VCaP (cell line): ENCODE measurements around the gene SRRM4.
A peak's percentile ranks its signal among the peaks of the same experiment; 100 is the strongest.

Experiments used
- H3K27ac ChIP-seq: fragments of 450-650 bp; 2 replicates; pipeline ENCODE4 v1.5.1; 2017
- CTCF ChIP-seq: fragments of 450-650 bp; conservative IDR thresholded peaks from 2 replicates; pipeline ENCODE4 v1.5.1; 2017; ENCODE audit warnings: mild to moderate bottlenecking, moderate library complexity

Gene SRRM4

GRCh38 chr12:119158402-119158801 is 177.1 kb downstream of the SRRM4 start:
- no peak for TF ChIP-seq CTCF
- no peak overlapping the region for H3K27ac ChIP-seq

DNA sequence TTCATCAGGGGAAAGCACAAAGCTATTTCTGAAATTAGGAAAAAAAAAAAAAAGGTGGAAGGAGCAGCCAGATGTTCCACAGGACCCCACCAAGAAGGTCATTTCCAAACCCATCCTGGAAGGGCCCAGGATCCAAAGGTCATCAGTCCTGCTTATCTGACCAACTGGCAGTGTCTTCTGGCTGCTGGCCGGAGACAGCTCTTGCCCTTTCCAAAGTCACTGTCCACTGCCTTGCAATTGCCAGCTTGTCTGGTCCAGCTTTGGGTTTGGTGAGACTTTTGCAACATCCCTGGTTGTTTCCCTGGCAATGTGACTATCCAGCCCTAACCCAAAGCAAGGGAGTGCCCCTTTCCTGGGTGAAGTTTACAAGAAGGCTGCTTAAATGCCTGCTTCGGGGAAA is 178.5 kb downstream of the SRRM4 start:
- H3K27ac ChIP-seq, result no peak overlapping the region
- no peak for TF ChIP-seq CTCF

DNA sequence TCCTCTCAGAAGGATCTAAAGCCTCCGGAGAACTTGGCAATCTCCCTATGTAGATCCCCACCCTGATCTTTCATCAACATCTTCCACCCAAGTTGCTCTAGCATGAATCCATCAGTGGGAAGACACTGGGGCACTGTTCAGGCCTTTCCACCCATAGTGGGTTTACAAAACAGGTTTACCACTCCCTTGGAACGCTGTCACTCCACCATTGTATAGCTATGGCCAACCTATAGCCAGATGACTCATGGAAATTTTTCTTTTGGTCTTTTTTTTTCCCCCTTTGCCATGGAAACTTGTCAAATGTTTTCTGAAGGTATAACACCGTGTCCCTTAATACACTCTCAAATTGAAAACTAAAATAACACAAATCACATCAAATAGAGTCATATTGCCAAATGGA is 186.6 kb downstream of the SRRM4 start:
- no peak for TF ChIP-seq CTCF
- H3K27ac ChIP-seq, result no peak overlapping the region

DNA sequence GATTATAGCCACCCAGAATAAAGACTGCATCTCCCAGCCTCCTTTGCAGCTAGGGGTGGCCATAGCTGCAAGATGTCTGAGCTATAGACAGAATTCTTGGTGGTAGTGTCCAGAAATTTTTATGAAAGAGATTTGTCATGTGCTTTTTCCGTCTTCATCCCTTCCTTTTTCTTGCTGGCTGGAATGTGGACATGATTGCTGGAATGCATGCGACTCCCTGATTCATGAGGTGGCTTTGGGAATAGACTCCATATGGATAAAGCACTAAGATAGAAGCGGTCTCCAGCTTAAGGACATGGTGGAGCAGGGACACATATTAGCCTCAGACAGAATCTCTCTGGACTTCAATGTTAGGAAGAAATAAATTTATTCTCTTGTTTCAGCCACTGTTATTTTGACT is 187.4 kb downstream of the SRRM4 start:
- TF ChIP-seq CTCF, result no peak

DNA sequence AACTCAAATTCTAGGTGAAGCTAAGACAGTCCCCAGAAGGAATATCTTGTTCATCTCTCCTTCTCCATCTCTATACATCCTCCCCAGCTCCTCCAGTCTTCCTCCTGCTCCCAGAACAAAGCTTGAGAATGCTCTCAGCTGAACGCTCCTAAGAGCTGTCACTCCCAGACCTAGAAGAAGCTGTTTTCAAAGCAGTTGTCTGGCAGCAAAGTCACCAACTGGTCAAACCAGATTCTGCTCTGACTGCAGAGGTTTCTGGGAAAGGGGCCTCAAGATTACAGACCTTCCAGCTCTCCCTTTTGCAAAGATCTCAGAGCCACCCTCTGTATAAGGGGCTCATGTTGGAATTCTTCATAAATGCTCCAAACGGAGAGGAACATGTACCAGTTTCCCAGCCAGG is 187.8 kb downstream of the SRRM4 start:
- no peak for TF ChIP-seq CTCF
- H3K27ac ChIP-seq, result peak overlapping the region; percentile 36

More for the DNA sequence above, 187.4 kb downstream of the SRRM4 start:
- H3K27ac ChIP-seq, result peak overlapping the region; percentile 36

DNA sequence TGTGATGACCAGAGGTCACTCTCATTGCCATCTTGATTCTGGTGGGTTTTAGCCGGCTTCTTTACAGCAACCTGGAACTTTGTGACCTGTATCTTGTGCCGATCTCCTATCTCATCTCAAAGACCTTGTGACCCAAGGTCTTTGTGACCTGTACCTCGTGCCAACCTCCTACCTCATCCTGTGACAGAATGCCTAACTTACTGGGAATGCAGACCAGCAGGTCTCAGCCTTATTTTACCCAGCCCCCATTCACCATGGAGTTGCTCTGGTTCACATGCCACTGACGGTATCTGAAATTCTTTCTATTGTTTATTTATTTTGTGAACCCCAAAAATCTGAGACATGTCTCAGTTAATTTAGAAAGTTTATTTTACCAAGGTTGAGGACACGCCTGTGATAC is 189.9 kb downstream of the SRRM4 start:
- H3K27ac ChIP-seq, result no peak overlapping the region
- TF ChIP-seq CTCF, result no peak

GRCh38 chr12:119171691-119172425 is 190.5 kb downstream of the SRRM4 start:
- no peak for TF ChIP-seq CTCF
- no peak overlapping the region for H3K27ac ChIP-seq
